Parathyroid adenoma (tissue), 2 donors: ENCODE results near the gene EFNB2.

ENCODE experiments used
- H2AFZ ChIP-seq: fragments of 300-600 bp; sonication (generic); one replicate; pipeline ENCODE4 v1.7.0; 2017; ENCODE audit warnings: antibody characterized with exemption, mild to moderate bottlenecking
- H3K27ac ChIP-seq: fragments of 300-600 bp; sonication (generic); one replicate; pipeline ENCODE4 v1.7.0; 2017
- H3K27me3 ChIP-seq: fragments of 300-600 bp; sonication (generic); one replicate; pipeline ENCODE4 v1.7.0; 2017; ENCODE audit warnings: low read length; ENCODE audit not compliant: control insufficient read depth, insufficient read depth
- H3K36me3 ChIP-seq: fragments of 300-600 bp; sonication (generic); one replicate; pipeline ENCODE4 v1.7.0; 2017; ENCODE audit warnings: low read length; ENCODE audit not compliant: control insufficient read depth, insufficient read depth
- H3K4me1 ChIP-seq: fragments of 300-600 bp; sonication (generic); one replicate; pipeline ENCODE4 v1.7.0; 2017; ENCODE audit warnings: control low read depth
- H3K4me2 ChIP-seq: fragments of 300-600 bp; sonication (generic); one replicate; pipeline ENCODE4 v1.7.0; 2017; ENCODE audit warnings: low read length
- H3K4me3 ChIP-seq: fragments of 300-600 bp; sonication (generic); one replicate; pipeline ENCODE4 v1.7.0; 2017; ENCODE audit warnings: low read depth, low read length
- H3K79me2 ChIP-seq: fragments of 300-600 bp; sonication (generic); one replicate; pipeline ENCODE4 v1.7.0; 2017; ENCODE audit warnings: control low read depth
- H3K9ac ChIP-seq: fragments of 300-600 bp; sonication (generic); one replicate; pipeline ENCODE4 v1.7.0; 2017; ENCODE audit warnings: mild to moderate bottlenecking
- H3K9me3 ChIP-seq: fragments of 300-600 bp; sonication (generic); one replicate; pipeline ENCODE4 v1.7.0; 2017; ENCODE audit warnings: low read length; ENCODE audit not compliant: control insufficient read depth
- TF ChIP-seq, protein P1 (sequence below): fragments of 300-600 bp; sonication (generic); IDR thresholded peaks from one replicate; pipeline ENCODE4 v1.7.0; 2017; ENCODE audit warnings: antibody characterized with exemption, mild to moderate bottlenecking
- donor health status: primary hyperparathyroidism.

The EFNB2 gene

DNA sequence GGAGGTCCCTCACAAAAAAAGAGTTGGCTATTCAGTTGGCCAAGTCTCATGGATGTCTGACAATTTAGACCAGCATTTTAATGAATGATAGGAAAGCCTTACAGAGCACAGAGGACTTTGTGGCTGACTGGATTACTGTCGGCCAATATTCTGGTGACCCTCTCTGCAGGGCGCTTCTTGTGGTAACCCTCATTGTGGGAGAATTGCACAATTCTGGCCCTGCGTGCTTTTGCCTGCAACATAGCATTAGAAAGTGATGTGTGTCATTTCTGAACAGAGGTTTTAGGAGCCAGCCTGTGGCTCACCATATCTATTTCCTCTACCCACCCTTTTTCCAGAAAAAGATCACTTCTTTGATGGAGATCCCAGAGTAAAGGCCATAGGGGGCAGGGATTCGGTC, 71.4 kb downstream of the EFNB2 start:
- TF ChIP-seq, protein P1, sequence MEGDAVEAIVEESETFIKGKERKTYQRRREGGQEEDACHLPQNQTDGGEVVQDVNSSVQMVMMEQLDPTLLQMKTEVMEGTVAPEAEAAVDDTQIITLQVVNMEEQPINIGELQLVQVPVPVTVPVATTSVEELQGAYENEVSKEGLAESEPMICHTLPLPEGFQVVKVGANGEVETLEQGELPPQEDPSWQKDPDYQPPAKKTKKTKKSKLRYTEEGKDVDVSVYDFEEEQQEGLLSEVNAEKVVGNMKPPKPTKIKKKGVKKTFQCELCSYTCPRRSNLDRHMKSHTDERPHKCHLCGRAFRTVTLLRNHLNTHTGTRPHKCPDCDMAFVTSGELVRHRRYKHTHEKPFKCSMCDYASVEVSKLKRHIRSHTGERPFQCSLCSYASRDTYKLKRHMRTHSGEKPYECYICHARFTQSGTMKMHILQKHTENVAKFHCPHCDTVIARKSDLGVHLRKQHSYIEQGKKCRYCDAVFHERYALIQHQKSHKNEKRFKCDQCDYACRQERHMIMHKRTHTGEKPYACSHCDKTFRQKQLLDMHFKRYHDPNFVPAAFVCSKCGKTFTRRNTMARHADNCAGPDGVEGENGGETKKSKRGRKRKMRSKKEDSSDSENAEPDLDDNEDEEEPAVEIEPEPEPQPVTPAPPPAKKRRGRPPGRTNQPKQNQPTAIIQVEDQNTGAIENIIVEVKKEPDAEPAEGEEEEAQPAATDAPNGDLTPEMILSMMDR, result no peak
- H3K27ac ChIP-seq, result no peak overlapping the region
- no peaks in the 10 kb centered on the region for H3K27me3 ChIP-seq
- no peak overlapping the region for H2AFZ ChIP-seq
- H3K4me3 ChIP-seq, result no peak overlapping the region
- H3K79me2 ChIP-seq, result no peaks in the 10 kb centered on the region
- no peak overlapping the region for H3K9ac ChIP-seq
- H3K36me3 ChIP-seq, result no peaks in the 10 kb centered on the region
- no peak overlapping the region for H3K4me2 ChIP-seq
- H3K9me3 ChIP-seq, result no peaks in the 10 kb centered on the region
- no peaks in the 10 kb centered on the region for H3K4me1 ChIP-seq

DNA sequence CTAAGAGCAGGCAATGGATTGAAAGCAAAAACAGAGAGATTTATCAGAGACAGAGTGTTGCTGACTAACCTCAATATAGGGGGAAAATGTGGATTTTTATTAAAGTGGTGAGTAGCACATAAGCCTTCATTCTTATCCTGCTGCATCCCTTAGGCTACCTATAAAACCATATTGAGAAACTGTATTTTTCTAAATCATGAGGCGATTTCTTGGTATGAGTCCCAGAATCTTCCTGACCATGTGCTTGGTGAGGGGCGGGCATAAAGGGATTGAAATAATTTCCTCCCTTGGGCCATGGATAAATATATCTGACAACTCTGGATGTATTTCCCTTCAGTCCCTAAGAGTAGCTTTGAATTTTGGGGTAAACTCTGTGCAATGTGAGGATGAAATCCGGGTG, 72.8 kb downstream of the EFNB2 start:
- Histone ChIP-seq H3K4me3 (no peak overlapping the region), H3K4me1 (no peaks in the 10 kb centered on the region), H3K4me2 (no peak overlapping the region), H3K9me3 (no peaks in the 10 kb centered on the region), H3K36me3 (no peaks in the 10 kb centered on the region), H2AFZ (no peak overlapping the region), H3K9ac (no peak overlapping the region), H3K27ac (no peak overlapping the region), H3K27me3 (no peaks in the 10 kb centered on the region), H3K79me2 (no peaks in the 10 kb centered on the region)
- TF ChIP-seq, protein P1, result no peak

DNA sequence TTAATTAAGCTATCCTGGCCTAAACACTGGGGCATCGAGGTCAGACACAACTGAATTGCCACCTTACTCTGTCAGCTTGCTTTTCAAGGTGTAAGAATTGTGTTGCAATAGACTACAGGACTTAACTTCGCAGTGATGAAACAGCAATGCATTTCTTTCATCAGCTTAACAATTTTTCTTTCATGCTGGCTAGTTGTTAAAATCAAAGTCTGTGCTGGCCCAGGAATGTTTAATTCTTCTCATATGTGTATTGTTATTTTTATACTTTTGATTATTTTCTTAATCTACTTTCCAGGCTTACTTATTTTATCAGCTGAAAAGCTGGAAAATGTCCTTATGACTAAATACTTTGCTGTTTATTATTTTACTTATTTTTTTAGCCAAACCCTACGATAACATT, 79.7 kb downstream of the EFNB2 start:
- Histone ChIP-seq H3K36me3 (no peaks in the 10 kb centered on the region), H3K27me3 (no peaks in the 10 kb centered on the region), H3K4me2 (no peak overlapping the region), H2AFZ (no peak overlapping the region), H3K9ac (no peak overlapping the region), H3K27ac (no peak overlapping the region), H3K4me3 (no peak overlapping the region), H3K4me1 (no peaks in the 10 kb centered on the region), H3K9me3 (no peaks in the 10 kb centered on the region), H3K79me2 (no peaks in the 10 kb centered on the region)
- TF ChIP-seq, protein P1, result no peak

DNA sequence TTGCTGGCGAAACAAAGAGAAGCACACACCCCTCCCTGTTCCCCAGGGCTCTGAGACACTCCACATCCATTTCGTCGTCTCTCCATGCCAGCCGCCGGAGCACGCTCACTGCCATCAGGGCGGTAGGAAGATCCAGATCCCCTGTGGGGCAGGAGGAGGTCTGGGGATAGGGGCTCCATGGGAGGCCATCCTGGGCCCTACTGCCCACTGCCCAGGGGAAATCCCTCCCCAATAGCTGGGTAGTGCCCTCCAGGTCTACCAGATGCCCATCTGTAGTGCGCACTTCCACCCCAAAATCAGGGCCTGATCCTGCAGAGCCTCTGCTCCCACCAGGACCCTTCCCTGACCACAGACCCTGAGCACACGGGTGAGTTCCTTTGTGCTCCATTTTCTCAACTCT, 80.3 kb downstream of the EFNB2 start:
- no peak overlapping the region for H3K27ac ChIP-seq
- no peak overlapping the region for H3K4me2 ChIP-seq
- no peaks in the 10 kb centered on the region for H3K79me2 ChIP-seq
- no peaks in the 10 kb centered on the region for H3K27me3 ChIP-seq
- H3K9ac ChIP-seq, result no peak overlapping the region
- H2AFZ ChIP-seq, result no peak overlapping the region
- H3K36me3 ChIP-seq, result no peaks in the 10 kb centered on the region
- TF ChIP-seq, protein P1, result no peak
- no peaks in the 10 kb centered on the region for H3K4me1 ChIP-seq
- H3K4me3 ChIP-seq, result no peak overlapping the region
- H3K9me3 ChIP-seq, result no peaks in the 10 kb centered on the region

DNA sequence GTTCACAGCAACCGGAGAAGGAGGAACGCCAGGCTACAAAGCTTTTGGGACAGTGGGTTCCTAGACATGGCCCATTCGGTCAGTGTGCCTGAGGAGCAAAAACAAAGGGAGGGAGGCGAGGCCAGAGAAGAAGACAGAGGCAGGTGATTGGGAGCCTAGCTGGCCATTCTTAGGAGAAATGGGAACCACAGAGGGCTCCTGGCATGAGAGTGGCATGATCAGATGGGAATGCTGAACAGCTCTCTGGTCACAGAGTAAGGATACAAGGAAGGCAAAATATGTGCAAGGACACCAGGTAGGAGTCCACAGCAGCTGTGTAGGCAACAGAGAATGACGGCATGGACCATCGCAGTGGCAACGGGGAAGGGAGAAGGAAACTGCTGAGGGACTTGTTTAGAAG, 82.4 kb downstream of the EFNB2 start:
- no peak overlapping the region for H2AFZ ChIP-seq
- H3K79me2 ChIP-seq, result no peaks in the 10 kb centered on the region
- TF ChIP-seq, protein P1, result no peak
- H3K4me3 ChIP-seq, result no peak overlapping the region
- H3K4me2 ChIP-seq, result no peak overlapping the region
- no peaks in the 10 kb centered on the region for H3K36me3 ChIP-seq
- H3K27ac ChIP-seq, result no peak overlapping the region
- no peaks in the 10 kb centered on the region for H3K9me3 ChIP-seq
- H3K27me3 ChIP-seq, result no peaks in the 10 kb centered on the region
- no peaks in the 10 kb centered on the region for H3K4me1 ChIP-seq
- no peak overlapping the region for H3K9ac ChIP-seq
